ENCODE results near the gene ZBTB43.
"Not testable (repeated sequence)": the region's sequence is repeated elsewhere in the genome, so short reads cannot be mapped to it uniquely, and the experiment has no call there.

The ZBTB43 gene, protein sequence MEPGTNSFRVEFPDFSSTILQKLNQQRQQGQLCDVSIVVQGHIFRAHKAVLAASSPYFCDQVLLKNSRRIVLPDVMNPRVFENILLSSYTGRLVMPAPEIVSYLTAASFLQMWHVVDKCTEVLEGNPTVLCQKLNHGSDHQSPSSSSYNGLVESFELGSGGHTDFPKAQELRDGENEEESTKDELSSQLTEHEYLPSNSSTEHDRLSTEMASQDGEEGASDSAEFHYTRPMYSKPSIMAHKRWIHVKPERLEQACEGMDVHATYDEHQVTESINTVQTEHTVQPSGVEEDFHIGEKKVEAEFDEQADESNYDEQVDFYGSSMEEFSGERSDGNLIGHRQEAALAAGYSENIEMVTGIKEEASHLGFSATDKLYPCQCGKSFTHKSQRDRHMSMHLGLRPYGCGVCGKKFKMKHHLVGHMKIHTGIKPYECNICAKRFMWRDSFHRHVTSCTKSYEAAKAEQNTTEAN

DNA sequence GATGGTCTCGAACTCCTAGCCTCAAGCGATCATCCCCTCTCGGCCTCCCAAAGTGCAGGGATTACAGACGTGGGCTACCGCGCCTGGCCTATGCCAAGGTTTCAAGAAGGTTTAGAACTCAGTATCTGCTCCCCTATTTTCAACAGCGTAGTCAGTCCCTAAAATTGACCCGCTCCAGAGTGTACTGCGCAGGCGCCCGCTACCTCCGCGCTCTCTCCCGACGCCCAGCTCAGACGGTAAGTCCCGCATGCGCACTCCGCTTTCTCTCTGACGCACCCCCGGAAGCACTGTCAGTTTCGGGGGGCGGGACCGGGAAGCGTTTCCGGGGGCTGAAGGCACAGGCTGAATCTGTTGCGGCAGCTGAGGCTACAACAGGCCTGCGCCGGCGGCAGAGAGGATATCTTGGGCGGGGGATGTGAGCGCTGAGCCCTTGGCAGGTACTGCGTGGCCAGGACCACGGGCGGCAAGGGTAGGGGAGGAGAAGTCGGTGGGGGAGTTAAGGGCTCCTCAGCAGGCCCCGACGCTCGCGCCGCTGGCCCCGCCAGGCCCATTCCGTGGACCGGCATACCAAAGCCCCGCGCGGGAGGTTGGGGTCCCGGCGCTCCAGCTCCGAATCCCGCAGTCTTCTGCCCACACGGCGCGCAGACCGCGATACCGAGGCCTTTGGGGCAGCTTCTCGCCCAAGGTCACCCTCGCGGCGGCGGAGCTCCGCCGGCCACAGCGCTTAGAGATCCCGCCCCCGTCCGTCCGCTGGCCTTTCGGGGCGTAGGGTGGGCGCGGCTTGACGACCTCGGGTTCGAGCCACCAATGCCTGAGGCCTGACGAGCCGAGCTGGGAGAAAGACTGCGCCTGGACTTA is at the start of gene ZBTB43:
TSS of gene ZBTB43 (plus strand) at position 345 of the 858 bp plus-strand sequence. CDS start 27,470 bp downstream, outside the sequence.
- DNase-seq: peak; percentile 95

DNA sequence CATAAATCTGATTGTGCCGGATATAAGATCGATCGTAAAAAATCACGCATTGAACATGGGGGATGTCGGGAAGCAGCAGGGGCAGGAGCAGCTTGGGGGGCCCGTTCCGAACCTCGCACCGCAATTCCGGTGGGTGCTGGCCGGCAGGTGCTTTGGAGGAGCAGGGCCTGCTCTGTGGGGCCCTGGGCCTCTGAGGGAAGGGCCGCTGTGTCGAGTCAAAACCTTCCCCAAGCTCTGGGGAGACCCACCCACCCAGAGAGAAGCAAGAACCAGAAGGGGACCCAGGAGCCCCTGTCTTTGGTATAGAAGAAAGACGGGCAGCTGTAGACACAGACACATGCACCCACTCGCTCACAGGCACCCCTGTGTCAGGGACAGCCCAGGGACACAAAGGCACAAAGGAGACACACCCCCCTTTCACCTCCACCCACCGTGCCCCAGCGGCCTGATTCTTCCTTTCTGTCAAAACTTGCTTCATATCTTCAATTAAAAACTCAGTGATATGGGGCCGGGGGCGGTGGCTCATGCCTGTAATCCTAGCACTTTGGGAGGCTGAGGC is 49.4 kb upstream of the ZBTB43 start:
- DNase-seq: no peak

DNA sequence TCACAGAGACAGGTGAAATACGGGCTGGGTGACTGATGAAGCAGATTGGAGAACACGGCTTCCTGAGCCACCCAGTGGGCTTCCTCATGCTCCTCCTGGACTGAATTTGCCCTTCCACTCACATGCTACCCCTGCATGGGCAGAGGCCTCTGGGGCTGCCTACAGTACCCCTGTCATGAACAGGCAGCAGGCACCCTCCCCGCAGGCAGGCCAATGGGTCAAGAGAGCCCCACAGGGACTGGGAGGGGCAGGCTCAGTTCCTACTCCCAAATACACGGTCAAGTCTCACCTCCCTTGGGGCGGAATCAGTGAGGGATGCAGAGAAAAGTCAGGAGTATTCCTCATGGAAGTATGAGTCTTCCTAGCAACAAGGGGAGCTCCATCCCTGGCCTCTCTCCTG is 48.6 kb upstream of the ZBTB43 start:
- DNase-seq: no peak

DNA sequence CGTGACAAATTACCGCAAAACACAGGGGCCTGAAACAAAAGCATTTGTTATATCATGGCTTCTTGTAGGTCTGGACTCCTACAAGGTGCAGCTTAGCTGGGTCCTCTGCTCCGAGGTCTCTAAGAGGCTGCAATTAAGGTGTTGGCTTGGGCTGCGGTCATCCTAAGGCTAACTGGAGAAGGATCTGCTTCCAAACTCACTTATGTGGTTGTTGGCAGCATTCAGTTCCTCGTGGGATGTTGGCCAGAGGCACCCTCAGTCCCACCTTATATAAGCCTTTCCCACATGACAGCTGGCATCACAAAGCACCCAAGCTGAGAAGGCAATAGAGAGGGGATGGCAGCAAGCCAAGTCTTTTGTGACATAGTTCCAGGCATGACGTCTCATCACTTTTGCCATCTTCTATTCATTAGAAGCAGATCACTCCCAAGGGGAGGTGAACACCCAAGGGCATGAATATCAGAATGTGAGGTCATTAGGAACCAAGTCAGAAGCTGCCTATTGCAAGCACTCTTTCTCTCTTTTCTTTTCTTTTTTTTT is 47.9 kb upstream of the ZBTB43 start:
- peak; percentile 79 to 88 for DNase-seq

DNA sequence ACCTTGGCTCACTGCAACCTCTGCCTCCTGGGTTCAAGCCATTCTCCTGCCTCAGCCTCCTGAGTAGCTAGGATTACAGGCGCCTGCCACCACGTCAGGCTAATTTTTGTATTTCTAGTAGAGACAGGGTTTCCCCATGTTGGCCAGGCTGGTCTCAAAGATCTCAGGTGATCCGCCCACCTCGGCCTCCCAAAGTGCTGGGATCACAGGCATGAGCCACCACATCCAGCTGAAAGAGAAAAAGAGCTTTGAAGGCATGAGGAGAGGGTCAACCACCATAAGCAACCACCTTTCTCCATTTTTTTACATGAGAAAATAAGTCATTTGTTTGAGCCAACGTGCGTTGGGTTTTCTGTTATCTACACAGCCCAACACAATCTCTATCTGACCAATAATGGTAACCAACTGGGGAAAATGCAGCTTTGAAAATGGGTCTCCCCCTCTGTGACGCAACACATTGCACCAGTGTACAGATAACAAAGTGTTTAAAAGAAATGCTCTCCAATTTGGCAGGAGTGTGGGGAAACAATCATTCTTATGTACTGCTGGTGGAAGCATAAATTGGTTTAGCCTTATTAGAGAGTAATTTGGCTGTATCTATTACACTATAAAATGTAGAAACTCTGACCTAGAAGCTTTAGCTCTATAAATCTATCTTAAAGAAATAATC is 45.8 kb upstream of the ZBTB43 start:
- DNase-seq: no peak

DNA sequence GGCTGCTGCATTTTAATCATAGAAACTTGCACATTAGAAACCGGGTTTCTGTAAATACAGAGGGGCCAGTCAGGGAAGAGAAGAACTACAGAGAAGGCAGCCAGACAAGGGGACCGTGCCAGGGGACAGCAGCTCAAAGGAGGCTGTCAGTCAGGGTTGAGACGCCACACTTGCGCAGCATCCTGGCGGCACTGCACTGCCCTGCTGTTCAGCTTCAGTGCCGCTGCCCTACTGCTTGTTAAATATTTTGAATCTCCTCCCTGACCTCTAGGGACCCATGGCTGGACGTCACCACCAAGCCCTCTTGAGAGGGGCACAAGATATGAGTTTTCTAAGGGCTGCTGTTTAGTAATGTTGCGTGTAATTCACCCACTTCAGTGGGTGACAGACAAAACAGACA is 43.6 kb upstream of the ZBTB43 start:
- DNase-seq: no peak

DNA sequence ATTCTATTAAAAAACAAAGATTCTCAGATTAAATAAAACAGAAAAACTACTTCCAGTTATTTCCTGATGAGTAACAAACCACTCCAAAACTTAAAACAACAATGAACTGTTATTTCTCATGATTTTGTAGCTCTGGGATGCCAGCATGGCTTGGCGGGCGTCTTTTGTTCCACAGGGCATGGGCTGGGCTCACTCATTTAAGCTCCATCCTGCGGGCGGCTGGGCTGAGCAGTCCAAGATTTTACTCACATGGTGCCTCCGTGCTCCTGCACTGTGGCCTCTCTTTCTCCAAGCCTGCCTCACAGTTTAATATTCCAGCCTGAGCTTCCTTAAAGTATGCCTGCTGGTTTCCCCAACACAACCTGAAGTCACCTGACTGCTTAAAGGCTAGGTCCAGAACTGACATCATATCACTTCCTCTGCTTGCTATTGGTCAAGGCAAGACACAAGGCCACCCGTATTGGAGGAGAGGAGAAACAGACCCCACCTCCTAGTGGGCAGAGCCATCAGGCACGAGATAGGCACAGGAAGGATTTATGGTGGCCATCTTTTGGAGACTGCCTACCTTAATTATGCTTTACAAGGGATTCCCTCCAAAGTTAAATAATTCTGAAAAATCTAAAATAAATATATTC is 41.6 kb upstream of the ZBTB43 start:
- DNase-seq: no peak

DNA sequence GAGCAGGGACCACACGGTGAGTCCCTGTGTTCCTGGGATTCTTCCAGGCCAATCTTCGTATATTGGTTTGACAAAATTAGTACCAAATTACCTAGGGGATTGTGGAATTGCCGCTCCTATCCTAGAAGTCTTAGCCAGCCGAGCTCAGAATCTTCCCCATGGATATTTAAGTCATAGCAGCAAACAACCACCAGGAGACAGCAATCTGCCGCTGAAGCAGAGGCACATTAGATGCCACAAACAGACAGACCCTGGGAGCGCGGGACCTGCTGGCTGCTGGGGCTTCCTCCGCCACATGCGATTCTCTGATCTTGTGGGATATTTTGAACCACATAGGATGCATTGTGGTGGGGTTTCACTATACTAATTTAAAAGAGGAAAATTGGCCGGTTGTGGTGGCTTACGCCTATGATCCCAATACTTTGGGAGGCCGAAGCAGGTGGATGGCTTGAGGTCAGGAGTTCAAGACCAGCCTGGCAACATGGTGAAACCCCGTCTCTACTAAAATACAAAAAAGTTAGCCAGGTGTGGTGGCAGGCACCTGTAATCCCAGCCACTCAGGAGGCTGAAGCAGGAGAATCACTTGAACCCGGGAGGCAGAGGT is 31.7 kb upstream of the ZBTB43 start:
- DNase-seq: no peak

DNA sequence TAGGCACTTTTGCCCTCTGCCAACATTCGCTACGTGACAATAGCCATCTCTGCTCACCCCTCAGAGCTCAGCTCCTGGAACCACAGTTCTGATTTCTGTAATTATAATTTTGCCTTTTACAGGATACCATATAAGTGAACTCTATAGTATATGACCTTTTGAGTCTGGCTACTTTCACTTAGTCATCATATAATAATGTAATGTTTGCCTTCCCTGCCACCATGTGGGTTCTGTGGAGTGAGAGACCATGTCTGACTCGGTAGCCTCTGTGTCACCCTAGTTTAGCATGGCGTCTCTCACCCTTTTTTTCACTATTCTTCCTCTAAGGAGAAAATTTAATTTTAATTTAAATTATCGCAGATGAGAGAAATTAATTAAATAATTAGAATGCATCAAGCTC is 28.9 kb upstream of the ZBTB43 start:
- DNase-seq: no peak

DNA sequence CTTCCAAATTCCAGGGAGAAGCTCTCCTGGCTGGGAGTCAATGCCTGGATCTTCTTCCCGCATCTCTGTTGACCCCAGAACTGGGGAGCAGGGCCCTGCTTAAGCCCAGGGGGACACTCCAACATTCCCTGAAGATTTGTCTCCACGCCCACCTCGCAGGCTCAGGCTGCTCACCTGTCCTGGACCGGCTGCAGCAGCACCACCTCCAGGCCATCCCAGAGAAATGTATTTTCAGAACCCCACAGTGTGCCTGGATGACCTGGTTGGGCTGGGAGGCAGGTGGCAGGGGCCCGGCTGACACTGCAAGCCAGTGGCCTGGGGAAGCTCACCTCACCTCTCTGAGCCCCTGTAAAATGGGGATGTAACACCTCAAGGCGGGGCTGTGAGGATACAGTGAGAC is 27.1 kb upstream of the ZBTB43 start:
- DNase-seq: peak in 1 of 2 experiments; percentile 18

DNA sequence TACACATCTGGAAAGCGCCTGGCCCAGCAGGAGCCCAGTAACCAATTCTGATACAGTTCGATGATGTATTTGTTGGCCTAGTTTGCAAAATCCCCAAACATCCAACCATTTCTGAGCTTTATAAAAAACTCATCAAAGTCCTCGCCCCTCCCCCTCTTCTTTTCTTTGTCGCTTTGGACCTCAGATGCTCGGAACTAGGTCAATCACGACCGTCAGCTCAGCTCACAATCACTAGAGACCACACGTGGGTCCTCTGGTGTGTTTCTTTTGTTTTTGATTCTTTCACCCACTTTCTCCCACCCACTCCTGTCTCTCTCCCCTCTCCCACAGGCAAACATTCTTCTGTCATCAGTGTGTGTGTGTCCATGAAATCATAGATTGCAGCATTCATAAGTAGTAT is 26.7 kb upstream of the ZBTB43 start:
- DNase-seq: no peak

DNA sequence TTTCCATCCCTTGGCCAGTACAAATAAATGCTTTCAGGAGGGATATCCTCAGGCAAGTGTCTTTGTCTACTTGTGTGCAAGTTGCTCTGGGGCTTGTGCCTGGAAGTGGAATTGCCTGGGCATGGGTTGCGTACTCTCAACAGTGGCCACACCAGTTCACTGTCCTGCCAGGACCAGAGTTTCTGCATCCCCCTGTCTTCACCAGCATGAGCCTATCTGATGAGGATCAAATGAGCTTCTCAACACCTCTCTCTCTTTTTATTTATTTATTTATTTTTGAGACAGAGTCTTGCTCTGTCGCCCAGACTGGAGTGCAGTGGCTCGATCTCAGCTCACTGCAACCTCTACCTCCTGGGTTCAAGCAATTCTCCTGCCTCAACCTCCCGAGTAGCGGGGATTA is 26.1 kb upstream of the ZBTB43 start:
- not testable (repeated sequence) for DNase-seq

DNA sequence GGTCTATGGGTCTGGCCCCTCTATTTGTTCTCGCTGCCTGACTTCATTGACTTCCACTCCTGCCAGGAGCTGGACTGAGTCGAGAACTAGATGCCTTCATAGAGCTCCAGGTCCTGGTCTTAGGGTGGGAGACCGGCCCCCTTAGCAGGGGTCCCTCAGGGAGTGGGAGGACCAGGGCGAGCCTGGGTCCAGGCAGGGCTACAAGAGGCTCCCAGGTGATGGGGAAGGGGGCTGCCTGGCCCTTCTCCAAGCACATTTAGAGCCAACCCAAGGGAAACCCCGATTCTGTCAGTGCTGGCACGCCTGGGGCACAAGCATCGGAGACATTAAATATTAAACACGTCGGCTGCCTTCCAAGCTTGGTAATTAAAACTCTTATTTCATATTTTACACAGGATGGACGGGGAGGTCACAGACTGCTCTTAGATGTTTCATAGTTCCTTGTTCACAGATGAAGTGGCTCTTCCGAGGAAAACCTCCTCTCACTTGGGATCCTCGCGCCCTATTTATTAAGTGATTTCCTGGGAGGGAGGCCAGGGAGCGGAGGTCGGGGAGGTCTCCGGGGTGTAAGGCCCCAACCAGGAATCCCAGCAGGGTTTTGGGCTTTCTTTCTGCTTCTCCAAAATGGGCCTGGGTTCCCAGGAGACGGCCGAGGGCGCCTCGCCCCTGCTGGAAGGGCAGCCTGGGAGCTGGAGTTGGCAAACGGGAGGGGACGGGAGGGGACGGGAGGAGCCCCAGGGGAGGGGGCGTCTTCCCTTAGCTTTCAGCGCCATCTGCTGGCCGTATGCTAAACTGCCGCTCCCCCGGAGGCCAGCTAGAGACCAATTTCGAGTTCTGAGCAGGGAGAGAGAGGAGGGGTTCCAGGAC is 23.4 kb upstream of the ZBTB43 start:
- DNase-seq: peak; percentile 76 to 88

DNA sequence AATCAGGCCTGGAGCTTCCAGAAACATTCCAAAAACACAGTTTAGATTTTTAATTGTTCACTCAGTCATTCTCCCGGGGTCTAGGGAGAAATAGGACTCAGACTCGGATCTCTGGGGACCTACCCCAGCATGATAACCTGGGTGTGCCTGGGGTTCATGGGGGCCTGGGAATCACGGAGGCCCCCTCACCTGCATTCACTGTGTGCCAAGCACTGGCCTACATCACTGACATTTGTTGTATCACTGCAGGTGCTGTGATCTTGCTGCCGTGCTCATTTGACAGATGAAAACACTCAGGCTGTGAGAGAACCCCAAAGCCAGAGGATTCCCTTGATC is 22.8 kb upstream of the ZBTB43 start:
- DNase-seq: no peak

DNA sequence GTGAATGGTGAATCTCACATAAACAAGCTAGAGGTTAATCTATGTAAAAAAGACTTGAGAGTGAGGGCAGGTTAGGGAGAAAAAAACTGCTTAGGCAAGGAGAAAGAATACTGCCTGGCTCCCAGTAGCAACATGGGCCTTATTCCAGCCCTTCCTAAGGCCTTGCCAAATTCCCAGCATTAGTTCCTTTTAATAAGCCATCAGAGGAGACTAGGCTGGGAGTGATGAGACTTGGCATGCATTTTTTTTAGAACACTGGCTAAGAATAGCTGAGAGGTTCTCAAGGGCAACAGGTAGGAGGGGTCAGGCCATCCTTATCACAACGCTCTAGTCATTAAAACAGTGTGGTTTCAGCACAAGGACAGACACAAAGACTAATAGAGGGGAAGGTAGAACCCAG is 20.9 kb upstream of the ZBTB43 start:
- DNase-seq: no peak

DNA sequence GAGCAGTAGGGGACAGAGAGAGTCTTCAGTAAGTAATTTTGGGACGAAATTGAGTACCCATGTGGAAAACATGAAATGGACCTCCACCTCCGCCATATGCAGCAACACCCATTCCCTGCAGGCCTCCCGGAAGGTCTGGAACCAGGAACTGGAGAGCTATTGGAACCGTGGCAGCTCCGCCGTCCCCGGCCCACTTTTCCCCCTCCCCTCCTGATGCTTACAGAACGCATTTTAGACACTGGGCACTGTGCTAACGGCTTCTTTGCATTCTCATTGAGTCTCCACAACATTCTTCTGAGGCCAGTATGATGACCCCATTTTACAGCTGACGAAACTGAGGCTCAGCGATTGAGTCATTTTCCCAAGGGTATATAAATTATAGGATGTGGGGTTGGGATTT is 20.4 kb upstream of the ZBTB43 start:
- DNase-seq: no peak

DNA sequence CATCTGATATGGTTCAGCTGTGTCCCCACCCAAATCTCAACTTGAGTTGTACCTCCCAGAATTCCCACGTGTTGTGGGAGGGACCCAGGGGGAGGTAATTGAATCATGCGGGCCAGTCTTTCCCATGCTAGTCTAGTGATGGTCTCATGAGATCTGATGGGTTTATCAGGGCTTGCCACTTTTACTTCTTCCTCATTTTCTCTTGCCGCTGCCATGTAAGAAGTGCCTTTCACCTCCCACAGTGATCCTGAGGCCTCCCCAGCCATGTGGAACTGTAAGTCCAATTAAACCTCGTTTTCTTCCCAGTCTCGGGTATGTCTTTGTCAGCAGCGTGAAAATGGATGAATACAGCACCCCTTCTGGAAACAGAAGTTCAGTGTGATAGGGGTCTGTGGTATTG is 20.0 kb upstream of the ZBTB43 start:
- DNase-seq: not testable (repeated sequence)

DNA sequence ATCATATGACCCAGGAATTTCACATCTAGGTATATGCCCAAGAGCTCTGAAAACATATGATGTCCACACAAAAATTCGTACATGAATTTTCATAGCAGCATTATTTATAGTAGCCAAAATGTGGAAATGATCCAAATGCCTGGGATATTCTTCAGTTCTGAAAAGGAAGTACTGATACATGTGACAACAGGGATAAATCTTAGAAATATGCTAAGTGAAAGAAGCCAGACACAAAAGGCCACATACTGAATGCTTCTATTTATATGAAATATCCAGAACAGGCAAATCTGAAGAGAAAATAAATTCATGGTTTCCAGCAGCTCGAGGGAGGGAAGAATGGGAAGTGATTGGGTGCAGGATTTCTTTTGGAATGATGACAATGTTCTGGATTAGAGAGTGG is 16.8 kb upstream of the ZBTB43 start:
- no peak for DNase-seq

DNA sequence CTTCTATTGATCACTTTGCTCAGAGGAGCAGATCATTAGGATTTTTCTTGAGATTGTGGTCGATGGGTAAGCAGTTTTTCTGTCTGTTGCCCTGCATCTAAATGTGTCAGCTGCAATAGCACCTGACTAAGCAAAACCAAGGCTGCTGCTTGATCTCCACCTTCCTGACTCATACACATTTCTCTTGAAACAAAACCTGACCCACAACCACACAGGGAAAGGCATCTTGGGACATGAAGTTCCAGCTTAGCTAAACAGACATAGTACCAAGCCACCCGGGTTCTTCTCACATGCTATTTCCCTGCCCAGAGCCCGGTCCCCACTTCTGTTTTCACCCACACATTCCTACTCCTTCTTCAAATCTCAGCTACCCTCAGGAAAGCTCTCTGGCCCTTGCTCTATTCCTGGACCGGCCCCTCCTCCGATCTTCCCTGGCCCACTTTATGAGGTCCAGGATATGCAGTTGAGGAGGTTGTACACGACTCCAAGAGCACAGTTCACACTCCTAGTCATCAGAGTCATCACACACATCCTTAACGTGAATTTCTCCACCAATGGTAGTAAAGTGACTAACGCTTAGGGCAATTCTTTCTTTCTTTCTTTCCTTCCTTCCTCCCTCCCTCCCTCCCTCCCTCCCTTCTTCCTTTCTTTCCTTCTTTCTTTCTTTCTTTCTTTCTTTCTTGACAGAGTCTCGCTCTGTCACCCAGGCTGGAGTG is 16.0 kb upstream of the ZBTB43 start:
- DNase-seq: no peak

DNA sequence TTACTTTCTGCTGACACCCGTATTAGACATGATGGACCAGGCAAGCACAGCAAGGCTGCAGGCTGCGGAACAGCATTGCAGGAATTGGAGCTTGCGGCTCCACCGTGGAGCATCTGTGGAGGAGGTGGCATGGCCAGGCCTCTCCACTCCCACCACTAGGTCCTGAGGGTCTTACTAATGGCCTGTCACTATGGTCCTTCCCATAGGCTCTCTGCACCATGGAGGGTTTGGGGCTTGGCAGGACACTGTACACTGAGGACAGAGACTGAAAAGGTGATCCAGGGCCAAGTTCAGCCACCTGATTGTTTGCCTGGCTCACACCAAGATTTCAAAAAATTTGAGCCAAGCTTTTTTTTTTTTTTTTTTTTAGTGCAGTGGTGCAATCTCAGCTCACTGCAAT is 14.3 kb upstream of the ZBTB43 start:
- DNase-seq: no peak
